ENCODE results near the gene BDKRB1.

BDKRB1 gene

DNA sequence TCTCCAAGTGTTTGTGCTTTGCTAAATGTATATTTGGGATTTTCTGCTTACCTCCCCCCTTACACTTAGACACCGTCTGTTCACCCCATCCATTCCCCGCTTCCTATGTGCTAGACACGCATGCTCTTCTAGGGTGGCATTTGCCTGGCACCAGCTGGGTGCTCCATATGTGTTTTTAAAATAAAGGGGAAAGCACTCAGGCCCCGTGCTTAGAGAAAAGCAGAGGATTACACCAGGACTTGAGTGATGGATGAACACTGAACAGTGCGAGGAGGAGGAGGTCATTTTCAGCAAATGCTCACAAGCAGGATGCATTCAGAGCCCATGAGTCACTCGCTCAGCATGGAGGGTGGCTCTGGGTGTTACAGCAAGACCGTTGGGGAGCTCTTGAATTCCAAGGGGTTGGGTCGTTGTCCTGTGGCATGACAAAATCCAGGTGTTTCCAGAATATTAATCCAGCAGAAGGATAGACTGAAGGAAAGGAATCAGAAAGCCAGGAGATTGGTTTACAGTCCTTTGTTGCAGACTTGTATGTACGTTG lies 2.9 kb upstream of the BDKRB1 start:
- Histone ChIP-seq H3K4me1 (ENCODE audit: control insufficient read depth, insufficient read depth, low read length) (peaks cover 24% of the 10 kb centered on the region), H3K27ac (ENCODE audit: low read depth, low read length) (peak overlapping the region; percentile 33), H3K36me3 (ENCODE audit: control insufficient read depth, insufficient read depth, low read length) (no peaks in the 10 kb centered on the region), H3K4me3 (ENCODE audit: low read length) (no peak overlapping the region), H3K27me3 (ENCODE audit: control insufficient read depth, insufficient read depth, low read length) (no peaks in the 10 kb centered on the region), H3K9ac (ENCODE audit: low read length) (no peak overlapping the region)

DNA sequence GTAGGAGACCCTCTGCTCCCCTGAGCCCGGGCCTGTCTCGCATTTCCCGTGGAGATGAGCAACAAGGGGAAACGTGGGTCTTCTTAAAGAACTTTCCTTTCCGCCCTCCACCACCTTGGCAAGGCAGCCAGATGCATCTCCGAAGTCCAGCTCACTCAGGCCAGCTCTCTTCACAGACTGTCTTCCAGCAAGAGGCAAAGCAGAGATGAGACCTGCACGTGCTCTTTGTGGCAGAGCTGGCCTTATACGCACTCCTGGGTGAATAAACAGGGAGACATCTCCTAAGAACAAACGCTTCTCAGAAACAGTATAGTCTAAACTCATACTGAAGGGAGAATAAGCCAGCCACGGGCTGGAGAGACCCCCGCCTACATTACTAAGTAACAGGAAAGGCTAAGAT lies 1.3 kb upstream of the BDKRB1 start:
- Histone ChIP-seq H3K36me3 (ENCODE audit: control insufficient read depth, insufficient read depth, low read length) (no peaks in the 10 kb centered on the region), H3K27ac (ENCODE audit: low read depth, low read length) (peak overlapping the region; percentile 76), H3K4me3 (ENCODE audit: low read length) (no peak overlapping the region), H3K9ac (ENCODE audit: low read length) (no peak overlapping the region), H3K4me1 (ENCODE audit: control insufficient read depth, insufficient read depth, low read length) (peaks cover 24% of the 10 kb centered on the region), H3K27me3 (ENCODE audit: control insufficient read depth, insufficient read depth, low read length) (no peaks in the 10 kb centered on the region)

DNA sequence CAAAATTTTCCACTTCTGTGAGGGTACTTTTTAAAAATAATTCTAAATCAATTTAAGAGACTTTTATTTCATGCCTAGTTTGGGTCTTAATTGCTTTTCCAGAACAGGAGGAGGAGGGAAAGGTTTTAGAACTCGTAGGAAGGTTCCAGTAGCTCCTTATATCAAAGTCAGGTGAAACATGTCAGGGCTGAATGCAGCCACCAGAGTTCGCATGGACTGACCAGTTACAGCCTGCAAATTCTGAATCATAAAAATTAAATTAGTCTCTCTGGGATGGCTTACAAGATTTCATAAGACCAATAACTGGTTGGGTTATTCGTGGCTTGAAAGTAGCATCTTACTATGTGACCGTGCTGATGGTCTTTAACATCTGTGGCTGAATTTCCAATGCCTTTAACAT lies 397 bp downstream of the BDKRB1 start:
- no peaks in the 10 kb centered on the region for H3K36me3 ChIP-seq (ENCODE audit: control insufficient read depth, insufficient read depth, low read length)
- H3K27ac ChIP-seq (ENCODE audit: low read depth, low read length) = peak overlapping the region; percentile 76
- H3K9ac ChIP-seq (ENCODE audit: low read length) = no peak overlapping the region
- H3K4me1 ChIP-seq (ENCODE audit: control insufficient read depth, insufficient read depth, low read length) = peaks cover 24% of the 10 kb centered on the region
- H3K4me3 ChIP-seq (ENCODE audit: low read length) = no peak overlapping the region
- H3K27me3 ChIP-seq (ENCODE audit: control insufficient read depth, insufficient read depth, low read length) = no peaks in the 10 kb centered on the region

DNA sequence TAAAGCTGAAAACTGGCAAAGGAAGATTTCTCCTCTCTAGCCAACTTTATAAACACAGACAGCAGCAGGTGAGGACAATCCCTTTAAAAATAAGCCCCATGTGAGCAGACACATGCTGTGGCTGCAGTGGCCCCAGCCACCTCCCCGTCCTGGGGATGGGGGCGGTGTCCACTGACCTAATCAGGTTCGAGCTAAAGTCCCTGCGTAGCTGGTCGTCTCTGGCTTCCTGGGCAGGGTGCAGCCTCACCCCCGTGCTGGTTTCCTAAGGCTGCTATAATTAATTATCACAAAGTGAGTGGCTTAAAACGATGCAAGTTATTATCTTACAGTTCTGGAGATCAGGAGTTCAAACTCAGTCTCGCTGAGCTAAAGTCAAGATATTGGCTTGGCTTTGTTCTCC lies 1.0 kb downstream of the BDKRB1 start:
- Histone ChIP-seq H3K9ac (ENCODE audit: low read length) (no peak overlapping the region), H3K27ac (ENCODE audit: low read depth, low read length) (peak overlapping the region; percentile 76), H3K4me3 (ENCODE audit: low read length) (no peak overlapping the region), H3K27me3 (ENCODE audit: control insufficient read depth, insufficient read depth, low read length) (no peaks in the 10 kb centered on the region), H3K4me1 (ENCODE audit: control insufficient read depth, insufficient read depth, low read length) (peaks cover 24% of the 10 kb centered on the region), H3K36me3 (ENCODE audit: control insufficient read depth, insufficient read depth, low read length) (no peaks in the 10 kb centered on the region)

DNA sequence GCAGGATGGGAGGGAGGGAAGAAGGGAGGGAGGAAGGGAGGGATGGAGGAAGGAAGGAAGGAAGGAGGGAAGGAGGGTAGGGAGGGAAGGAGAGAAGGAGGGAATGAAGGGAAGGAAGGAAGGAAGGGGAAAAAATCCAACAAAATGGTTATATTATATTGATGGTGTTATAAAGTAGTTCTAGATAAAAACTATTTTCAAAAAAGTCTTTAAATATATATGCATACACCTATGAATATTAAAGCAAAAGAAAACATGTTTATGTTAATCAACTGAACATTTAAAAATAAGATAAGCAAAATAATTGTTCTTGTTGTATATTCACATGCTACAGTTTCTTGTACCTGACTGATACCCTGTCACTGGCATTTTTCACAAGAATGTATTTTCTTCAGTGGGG lies 1.9 kb downstream of the BDKRB1 start:
- H3K9ac ChIP-seq (ENCODE audit: low read length) = no peak overlapping the region
- no peak overlapping the region for H3K4me3 ChIP-seq (ENCODE audit: low read length)
- H3K27ac ChIP-seq (ENCODE audit: low read depth, low read length) = no peak overlapping the region
- no peaks in the 10 kb centered on the region for H3K36me3 ChIP-seq (ENCODE audit: control insufficient read depth, insufficient read depth, low read length)
- peaks cover 21% of the 10 kb centered on the region for H3K4me1 ChIP-seq (ENCODE audit: control insufficient read depth, insufficient read depth, low read length)
- no peaks in the 10 kb centered on the region for H3K27me3 ChIP-seq (ENCODE audit: control insufficient read depth, insufficient read depth, low read length)

DNA sequence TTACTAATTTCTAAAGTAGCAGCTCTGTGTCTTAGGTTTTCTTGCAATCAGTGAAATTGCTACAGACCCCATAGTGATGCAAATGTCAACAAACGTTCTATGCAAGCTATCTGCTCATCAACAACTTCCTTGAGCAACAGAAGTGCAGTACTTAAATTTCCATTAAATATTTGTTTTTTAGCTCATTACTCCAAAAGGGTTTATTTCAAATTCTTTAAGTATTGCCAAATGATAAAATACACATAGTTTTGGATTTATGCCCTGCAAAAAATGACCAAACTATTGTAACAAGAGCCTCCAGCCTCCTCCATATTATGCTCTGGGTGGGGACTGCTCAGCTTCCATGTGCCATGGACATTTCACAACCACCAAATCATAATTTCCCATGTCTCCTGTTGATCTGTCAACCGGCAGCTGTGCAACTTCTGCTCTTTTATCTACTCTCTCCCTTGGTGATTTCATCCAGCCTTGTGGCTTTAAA lies 4.4 kb downstream of the BDKRB1 start:
- Histone ChIP-seq H3K27me3 (ENCODE audit: control insufficient read depth, insufficient read depth, low read length) (no peaks in the 10 kb centered on the region), H3K9ac (ENCODE audit: low read length) (no peak overlapping the region), H3K36me3 (ENCODE audit: control insufficient read depth, insufficient read depth, low read length) (no peaks in the 10 kb centered on the region), H3K4me1 (ENCODE audit: control insufficient read depth, insufficient read depth, low read length) (peaks cover 6% of the 10 kb centered on the region), H3K27ac (ENCODE audit: low read depth, low read length) (no peak overlapping the region), H3K4me3 (ENCODE audit: low read length) (no peak overlapping the region)

DNA sequence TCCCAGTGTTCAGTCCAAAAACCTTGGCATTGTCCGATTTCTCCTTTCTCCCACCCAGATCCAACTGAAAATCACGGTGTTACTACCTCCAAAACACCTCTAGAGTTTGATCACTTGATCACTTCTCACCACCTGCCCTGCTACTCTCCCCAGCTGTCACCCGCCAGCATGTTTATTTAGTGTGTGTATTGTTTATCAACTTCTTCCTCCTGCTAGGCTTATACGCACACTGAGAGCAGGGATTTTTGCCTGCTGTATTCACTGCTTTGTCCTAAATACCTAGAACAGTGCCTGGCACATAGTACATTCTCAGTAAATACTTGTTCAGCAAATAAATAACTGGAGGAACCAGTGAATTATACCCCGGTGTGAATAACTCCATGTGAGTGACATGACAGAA lies 5.0 kb downstream of the BDKRB1 start:
- H3K36me3 ChIP-seq (ENCODE audit: control insufficient read depth, insufficient read depth, low read length) = no peaks in the 10 kb centered on the region
- no peak overlapping the region for H3K4me3 ChIP-seq (ENCODE audit: low read length)
- H3K4me1 ChIP-seq (ENCODE audit: control insufficient read depth, insufficient read depth, low read length) = peaks cover under 1% of the 10 kb centered on the region
- H3K27ac ChIP-seq (ENCODE audit: low read depth, low read length) = no peak overlapping the region
- H3K9ac ChIP-seq (ENCODE audit: low read length) = no peak overlapping the region
- no peaks in the 10 kb centered on the region for H3K27me3 ChIP-seq (ENCODE audit: control insufficient read depth, insufficient read depth, low read length)

DNA sequence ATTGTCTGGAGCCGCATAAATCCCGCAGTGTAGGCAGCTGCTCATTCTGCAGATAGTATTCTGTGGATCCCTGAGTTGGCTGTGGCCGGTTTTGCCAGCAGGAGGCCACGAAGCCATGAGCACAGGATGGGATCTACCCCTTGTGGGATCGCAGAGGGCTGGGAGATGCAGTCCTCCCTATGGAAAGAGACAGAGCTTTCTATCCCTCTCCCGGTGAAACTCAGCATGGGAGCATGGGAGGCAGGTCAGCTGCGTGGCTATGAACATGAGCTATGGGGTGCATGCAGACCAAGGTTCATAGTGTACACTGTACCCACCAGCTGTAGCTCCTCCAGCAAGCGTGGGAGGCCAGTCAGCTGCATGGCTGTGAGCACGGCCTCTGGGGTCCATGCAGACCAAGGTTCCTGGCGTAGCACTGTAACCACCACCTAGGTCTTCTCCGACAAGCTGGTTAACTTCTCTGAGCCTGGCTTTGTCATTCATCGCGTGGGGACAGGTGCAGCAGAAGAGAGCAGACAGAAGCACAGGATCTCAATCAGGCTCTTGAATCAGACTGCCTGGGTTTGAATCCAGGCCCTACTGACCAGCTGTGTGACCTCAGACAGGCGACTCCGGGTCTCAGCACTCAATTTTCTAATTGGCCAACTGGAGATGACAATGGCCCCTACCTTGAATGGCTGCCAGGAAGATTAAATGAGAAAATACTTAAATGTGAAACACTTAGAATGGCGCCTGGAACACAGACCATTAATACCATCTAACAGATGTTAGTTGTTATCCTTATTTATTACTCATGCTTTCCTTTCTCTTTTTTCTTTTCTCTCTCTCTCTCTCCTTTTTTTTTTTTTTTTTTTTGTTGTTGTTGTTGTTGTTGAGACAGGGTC lies 6.0 kb downstream of the BDKRB1 start:
- no peak overlapping the region for H3K27ac ChIP-seq (ENCODE audit: low read depth, low read length)

DNA sequence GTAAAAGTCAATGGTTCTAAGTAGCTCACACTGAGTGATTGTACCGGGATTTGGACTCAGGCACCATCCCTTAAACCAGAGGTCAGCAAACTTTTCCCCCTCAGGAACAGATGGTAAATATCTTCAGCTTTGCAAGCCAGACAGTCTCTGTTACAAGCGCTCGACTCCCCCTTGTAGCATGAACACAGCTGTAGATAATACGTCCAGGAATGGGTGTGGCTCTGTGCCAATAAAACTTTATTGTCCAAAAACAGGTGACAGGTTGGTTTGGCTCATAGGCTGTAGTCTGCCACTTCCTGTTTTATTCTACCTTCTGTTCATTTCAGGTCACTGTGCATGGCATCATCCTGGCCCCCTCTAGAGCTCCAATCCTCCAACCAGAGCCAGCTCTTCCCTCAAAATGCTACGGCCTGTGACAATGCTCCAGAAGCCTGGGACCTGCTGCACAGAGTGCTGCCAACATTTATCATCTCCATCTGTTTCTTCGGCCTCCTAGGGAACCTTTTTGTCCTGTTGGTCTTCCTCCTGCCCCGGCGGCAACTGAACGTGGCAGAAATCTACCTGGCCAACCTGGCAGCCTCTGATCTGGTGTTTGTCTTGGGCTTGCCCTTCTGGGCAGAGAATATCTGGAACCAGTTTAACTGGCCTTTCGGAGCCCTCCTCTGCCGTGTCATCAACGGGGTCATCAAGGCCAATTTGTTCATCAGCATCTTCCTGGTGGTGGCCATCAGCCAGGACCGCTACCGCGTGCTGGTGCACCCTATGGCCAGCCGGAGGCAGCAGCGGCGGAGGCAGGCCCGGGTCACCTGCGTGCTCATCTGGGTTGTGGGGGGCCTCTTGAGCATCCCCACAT lies 7.6 kb downstream of the BDKRB1 start:
- Histone ChIP-seq H3K9ac (ENCODE audit: low read length) (no peak overlapping the region), H3K27ac (ENCODE audit: low read depth, low read length) (no peak overlapping the region), H3K4me3 (ENCODE audit: low read length) (no peak overlapping the region), H3K4me1 (ENCODE audit: control insufficient read depth, insufficient read depth, low read length) (peaks cover 5% of the 10 kb centered on the region), H3K36me3 (ENCODE audit: control insufficient read depth, insufficient read depth, low read length) (no peaks in the 10 kb centered on the region), H3K27me3 (ENCODE audit: control insufficient read depth, insufficient read depth, low read length) (no peaks in the 10 kb centered on the region)

More for the DNA sequence above, 6.0 kb downstream of the BDKRB1 start:
- Histone ChIP-seq H3K9ac (ENCODE audit: low read length) (no peak overlapping the region), H3K36me3 (ENCODE audit: control insufficient read depth, insufficient read depth, low read length) (no peaks in the 10 kb centered on the region), H3K4me3 (ENCODE audit: low read length) (no peak overlapping the region), H3K27me3 (ENCODE audit: control insufficient read depth, insufficient read depth, low read length) (no peaks in the 10 kb centered on the region), H3K4me1 (ENCODE audit: control insufficient read depth, insufficient read depth, low read length) (no peaks in the 10 kb centered on the region)

- Histone ChIP-seq H3K27ac (ENCODE audit: low read depth, low read length) (no peak overlapping the region), H3K4me3 (ENCODE audit: low read length) (no peak overlapping the region), H3K4me1 (ENCODE audit: control insufficient read depth, insufficient read depth, low read length) (peaks cover 10% of the 10 kb centered on the region), H3K9ac (ENCODE audit: low read length) (no peak overlapping the region), H3K36me3 (ENCODE audit: control insufficient read depth, insufficient read depth, low read length) (no peaks in the 10 kb centered on the region), H3K27me3 (ENCODE audit: control insufficient read depth, insufficient read depth, low read length) (no peaks in the 10 kb centered on the region)
Observed at GRCh38 chr14:96264200-96264553, 8.2 kb downstream of the BDKRB1 start.

- Histone ChIP-seq H3K9ac (ENCODE audit: low read length) (no peak overlapping the region), H3K4me1 (ENCODE audit: control insufficient read depth, insufficient read depth, low read length) (peaks cover 16% of the 10 kb centered on the region), H3K36me3 (ENCODE audit: control insufficient read depth, insufficient read depth, low read length) (no peaks in the 10 kb centered on the region), H3K27ac (ENCODE audit: low read depth, low read length) (no peak overlapping the region), H3K4me3 (ENCODE audit: low read length) (no peak overlapping the region), H3K27me3 (ENCODE audit: control insufficient read depth, insufficient read depth, low read length) (no peaks in the 10 kb centered on the region)
Observed at GRCh38 chr14:96264853-96265252, 8.8 kb downstream of the BDKRB1 start.

- Histone ChIP-seq H3K36me3 (ENCODE audit: control insufficient read depth, insufficient read depth, low read length) (no peaks in the 10 kb centered on the region), H3K4me1 (ENCODE audit: control insufficient read depth, insufficient read depth, low read length) (peaks cover 16% of the 10 kb centered on the region), H3K9ac (ENCODE audit: low read length) (no peak overlapping the region), H3K27ac (ENCODE audit: low read depth, low read length) (no peak overlapping the region), H3K27me3 (ENCODE audit: control insufficient read depth, insufficient read depth, low read length) (no peaks in the 10 kb centered on the region), H3K4me3 (ENCODE audit: low read length) (no peak overlapping the region)
Observed at GRCh38 chr14:96265383-96266095, 9.5 kb downstream of the BDKRB1 start.
